BJ (cell line): Measurements from ENCODE around the gene FAM162A. TPM values are rescaled to one million over a fixed set of nuclear protein-coding genes. Genes with fewer than 3 reads are reported as not detected.

Source experiments
- CTCF ChIA-PET: fragments of 350-600 bp; formaldehyde crosslinking; extraction: SDS; loops from one replicate; lab custom pipeline; 2021; ENCODE audit warnings: antibody characterized with exemption, inconsistent platforms; lab: Yijun Ruan, JAX
- POLR2A ChIA-PET: fragments of 300-600 bp; sonication (Branson Sonifier 250); formaldehyde crosslinking; extraction: SDS; loops from one replicate; lab custom pipeline; 2021; ENCODE audit warnings: antibody characterized with exemption; lab: Charles Lee
- DNase-seq: peaks from one replicate; pipeline ENCODE4 v3.0.0-alpha.2; 2011; ENCODE audit warnings: low read depth
- H3K27me3 ChIP-seq: 2 replicates; pipeline ENCODE4 v1.6.0; 2011; ENCODE audit warnings: low read length; ENCODE audit not compliant: control insufficient read depth, insufficient read depth
- H3K36me3 ChIP-seq: 2 replicates; pipeline ENCODE4 v1.5.1; 2011; ENCODE audit warnings: low read length; ENCODE audit not compliant: control insufficient read depth, insufficient read depth
- H3K4me3 ChIP-seq: 2 replicates; pipeline ENCODE4 v1.5.1; 2011; ENCODE audit warnings: low read depth, mild to moderate bottlenecking, control low read depth, low read length
- polyA plus RNA-seq: library from polyadenylated mRNA; depleted of rRNA; stranded (reverse); fragments of >200 nt; gene quantifications from 2 replicates; pipeline ENCODE4 v1.2.3, GENCODE V29; 2011
- TF ChIP-seq, protein P1 (sequence below): IDR thresholded peaks from 2 replicates; pipeline ENCODE4 v1.5.1; 2011; ENCODE audit warnings: low read depth, mild to moderate bottlenecking, control low read depth, inconsistent platforms, low read length, moderate library complexity; ENCODE audit not compliant: insufficient read depth

FAM162A gene
- polyA plus RNA-seq, 1 experiment = 23.9 TPM

DNA sequence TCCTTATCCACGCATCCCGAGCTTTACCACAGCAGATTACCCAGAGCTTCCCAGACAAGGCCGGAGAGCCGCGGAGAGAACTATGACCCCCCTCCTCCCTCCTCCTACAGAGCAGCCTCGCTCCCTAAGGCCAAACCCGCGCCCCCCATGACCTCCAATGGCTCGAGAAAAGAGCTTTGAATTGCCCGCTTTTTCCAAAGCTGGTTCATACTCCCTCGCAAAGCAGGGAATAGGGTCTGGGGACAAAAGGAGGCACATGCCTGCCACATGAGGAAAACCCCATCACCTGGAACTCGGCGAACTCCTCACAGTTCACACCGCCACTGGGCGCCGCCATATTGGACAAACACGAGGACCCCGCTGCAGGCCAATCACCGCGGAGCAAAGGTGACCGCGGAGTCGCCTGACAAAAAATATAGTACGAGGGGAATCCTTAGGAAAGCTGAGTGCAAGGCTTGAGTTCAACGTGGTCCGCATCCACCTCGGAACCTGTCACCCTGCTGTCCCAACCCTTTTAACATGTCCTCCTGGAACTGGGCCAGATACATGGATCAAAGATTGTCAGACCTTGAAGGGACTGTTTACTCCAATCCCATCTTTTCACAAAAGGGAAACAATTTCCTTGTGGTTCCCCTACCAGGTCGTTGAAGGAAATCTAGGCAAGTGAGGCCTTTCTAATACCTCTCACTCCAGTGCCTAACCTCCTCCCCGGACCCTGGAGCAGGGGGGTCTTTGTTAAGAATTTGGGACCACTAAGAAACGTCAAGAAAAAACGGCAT is 905 bp upstream of the FAM162A start, which contains the start of gene MIX23:
Gene MIX23 (minus strand): TSS at position 344 of the 779 bp plus-strand sequence. CDS start 7 bp downstream, at position 337.
- Histone ChIP-seq H3K4me3 (peak within 1 kb of the TSS; percentile 68), H3K36me3 (no peaks in the 10 kb centered on the region), H3K27me3 (no peaks in the 10 kb centered on the region)
- CTCF ChIA-PET = interaction anchor here (2.0 to 3.3 kb wide), 2 partner anchors 10 to 16 kb away, joined by 5 to 32 read pairs; no protein-coding TSS in a partner anchor
- TF ChIP-seq, protein P1, sequence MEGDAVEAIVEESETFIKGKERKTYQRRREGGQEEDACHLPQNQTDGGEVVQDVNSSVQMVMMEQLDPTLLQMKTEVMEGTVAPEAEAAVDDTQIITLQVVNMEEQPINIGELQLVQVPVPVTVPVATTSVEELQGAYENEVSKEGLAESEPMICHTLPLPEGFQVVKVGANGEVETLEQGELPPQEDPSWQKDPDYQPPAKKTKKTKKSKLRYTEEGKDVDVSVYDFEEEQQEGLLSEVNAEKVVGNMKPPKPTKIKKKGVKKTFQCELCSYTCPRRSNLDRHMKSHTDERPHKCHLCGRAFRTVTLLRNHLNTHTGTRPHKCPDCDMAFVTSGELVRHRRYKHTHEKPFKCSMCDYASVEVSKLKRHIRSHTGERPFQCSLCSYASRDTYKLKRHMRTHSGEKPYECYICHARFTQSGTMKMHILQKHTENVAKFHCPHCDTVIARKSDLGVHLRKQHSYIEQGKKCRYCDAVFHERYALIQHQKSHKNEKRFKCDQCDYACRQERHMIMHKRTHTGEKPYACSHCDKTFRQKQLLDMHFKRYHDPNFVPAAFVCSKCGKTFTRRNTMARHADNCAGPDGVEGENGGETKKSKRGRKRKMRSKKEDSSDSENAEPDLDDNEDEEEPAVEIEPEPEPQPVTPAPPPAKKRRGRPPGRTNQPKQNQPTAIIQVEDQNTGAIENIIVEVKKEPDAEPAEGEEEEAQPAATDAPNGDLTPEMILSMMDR = no peak
- no peak for DNase-seq
- POLR2A ChIA-PET = no interaction called here

DNA sequence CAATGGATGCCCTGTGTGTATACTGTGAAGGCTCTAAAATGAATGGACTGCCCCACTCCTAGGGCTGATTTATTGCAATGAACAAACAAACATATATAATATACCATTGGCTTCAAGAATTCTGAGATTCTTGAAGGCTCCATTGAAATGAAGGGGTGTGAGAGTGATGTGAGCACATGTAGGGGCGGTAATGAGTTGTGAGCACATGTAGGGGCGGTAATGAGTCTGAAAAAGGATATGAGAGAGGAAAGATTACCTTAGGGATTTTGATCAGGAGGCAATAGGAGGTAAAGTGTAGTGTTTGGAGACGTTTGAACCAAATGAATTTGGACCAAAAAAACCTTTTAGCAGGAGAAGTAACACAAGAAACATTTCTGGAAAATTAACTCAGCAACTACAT is 3.7 kb downstream of the FAM162A start:
- TF ChIP-seq, protein P1 = no peak
- Histone ChIP-seq H3K4me3 (no peak overlapping the region), H3K27me3 (no peaks in the 10 kb centered on the region), H3K36me3 (no peaks in the 10 kb centered on the region)
- DNase-seq = no peak
- ChIA-PET CTCF (no interaction called here), POLR2A (no interaction called here)

DNA sequence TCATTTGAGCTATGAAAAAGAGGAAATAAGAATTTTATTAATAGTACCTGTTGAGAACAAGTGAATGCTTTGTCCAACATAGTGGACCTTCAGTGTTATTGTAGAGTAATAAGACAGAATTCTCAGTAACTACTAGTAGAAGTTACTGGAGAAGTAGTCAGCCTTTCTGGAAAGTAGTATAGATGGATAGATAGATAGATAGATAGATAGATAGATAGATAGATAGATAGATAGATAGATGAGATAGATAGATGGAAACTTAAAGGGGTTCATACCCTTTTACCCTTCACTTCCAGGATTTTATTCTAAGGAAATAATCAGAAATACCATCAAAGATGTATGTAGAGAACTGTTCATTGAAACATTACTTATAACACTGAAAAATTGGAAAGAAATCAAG is 5.2 kb downstream of the FAM162A start:
- Histone ChIP-seq H3K27me3 (no peaks in the 10 kb centered on the region), H3K36me3 (no peaks in the 10 kb centered on the region), H3K4me3 (no peak overlapping the region)
- ChIA-PET POLR2A (no interaction called here), CTCF (interaction anchor here (0.6 to 2.4 kb wide), 2 partner anchors 291 to 634 kb away, joined by 3 to 12 read pairs; partner anchors contain the start of gene PARP14)
- no peak for DNase-seq
- TF ChIP-seq, protein P1 = no peak

DNA sequence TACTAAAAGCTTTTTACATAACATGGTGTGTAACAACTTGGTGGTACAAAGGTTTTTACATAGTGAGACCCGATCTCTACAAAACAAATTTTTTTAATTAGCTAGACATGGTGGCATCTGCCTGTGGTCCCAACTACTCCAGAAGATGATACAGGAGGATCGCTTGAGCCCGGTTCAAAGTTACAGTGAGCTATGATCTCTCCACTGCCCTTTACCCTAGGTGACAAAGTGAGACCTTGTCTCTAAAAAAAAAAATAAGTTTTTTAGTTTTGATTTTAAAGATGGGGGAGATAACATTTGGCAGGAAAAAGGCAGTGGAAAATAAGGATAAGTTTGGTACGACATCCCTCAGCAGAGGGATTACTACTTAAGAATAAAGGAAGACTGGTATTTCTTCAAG is 5.9 kb downstream of the FAM162A start:
- ChIA-PET CTCF (interaction anchor here (0.6 to 2.4 kb wide), 2 partner anchors 290 to 633 kb away, joined by 3 to 12 read pairs; partner anchors contain the start of gene PARP14), POLR2A (no interaction called here)
- DNase-seq = no peak

DNA sequence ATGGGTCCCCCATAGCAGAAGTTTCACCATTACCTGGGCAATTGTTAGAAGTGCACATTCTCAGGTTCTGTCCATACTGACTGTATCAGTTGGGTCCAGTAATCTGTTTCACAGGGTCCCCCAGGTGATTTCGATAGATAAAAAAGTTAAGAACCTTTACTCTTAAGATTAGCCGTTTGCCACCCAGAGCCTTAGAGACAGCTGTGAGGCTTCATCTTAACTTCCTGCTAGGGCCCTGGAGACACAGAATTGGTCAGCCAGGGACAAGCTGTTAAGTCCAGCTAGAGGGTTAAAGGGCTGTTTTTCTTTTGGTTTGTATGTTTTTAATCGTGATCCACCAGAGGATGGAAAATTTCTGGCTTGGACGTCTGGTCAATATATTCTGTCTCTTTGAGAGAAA is 6.7 kb downstream of the FAM162A start:
- CTCF ChIA-PET = interaction anchor here (1.4 to 2.4 kb wide), 2 partner anchors 68 to 289 kb away, joined by 6 to 12 read pairs; partner anchors contain the start of gene PARP14
- no peak overlapping the region for H3K4me3 ChIP-seq
- H3K36me3 ChIP-seq = no peaks in the 10 kb centered on the region
- no peaks in the 10 kb centered on the region for H3K27me3 ChIP-seq
- POLR2A ChIA-PET = no interaction called here
- DNase-seq = no peak
- TF ChIP-seq, protein P1 = no peak

More for the DNA sequence above, 5.9 kb downstream of the FAM162A start:
- TF ChIP-seq, protein P1 = no peak
- Histone ChIP-seq H3K36me3 (no peaks in the 10 kb centered on the region), H3K27me3 (no peaks in the 10 kb centered on the region), H3K4me3 (no peak overlapping the region)
